Testis (tissue), 3 donors: Measurements from ENCODE around the gene PDHA1. TPM values are rescaled to one million over a fixed set of nuclear protein-coding genes. Genes with fewer than 3 reads are reported as not detected.

Source experiments
- DNase-seq: peaks from one replicate; pipeline ENCODE4 v3.0.0-alpha.2; 2019
- H3K27ac ChIP-seq, 2 donors: fragments of 200-600 bp; sonication (generic); one replicate each; pipeline ENCODE4 v1.5.1; 2019
- H3K27me3 ChIP-seq: fragments of 200-600 bp; sonication (generic); one replicate; pipeline ENCODE4 v1.5.1; 2019
- H3K36me3 ChIP-seq: fragments of 200-600 bp; sonication (generic); one replicate; pipeline ENCODE4 v1.5.1; 2017; ENCODE audit warnings: low read depth; ENCODE audit errors: missing control alignments
- H3K4me1 ChIP-seq: fragments of 200-600 bp; sonication (generic); one replicate; pipeline ENCODE4 v1.5.1; 2019
- H3K4me3 ChIP-seq, 2 donors: fragments of 200-600 bp; sonication (generic); one replicate each; pipeline ENCODE4 v1.5.1; 2017 to 2019
- H3K9me3 ChIP-seq: fragments of 200-600 bp; sonication (generic); one replicate; pipeline ENCODE4 v1.5.1; 2017
- POLR2A ChIP-seq: fragments of 450-650 bp; IDR thresholded peaks from one replicate; pipeline ENCODE4 v1.6.1; 2017; ENCODE audit warnings: antibody characterized with exemption, mild to moderate bottlenecking, moderate library complexity
- WGBS, 2 donors: methylation state at CpG; one replicate each; pipeline ENCODE4 v1.1.5; 2018; 5-methylcytosine and 5-hydroxymethylcytosine counted together
- intact Hi-C: fragments of 100-400 bp; cut with DNase I; formaldehyde crosslinking; loops from one replicate; pipeline ENCODE4 v1.15.1; 2023; ENCODE audit warnings: low total_unique reads
- polyA plus RNA-seq: library from polyadenylated mRNA; stranded (reverse); fragments of 350-450 nt; fragmentation: Illumina TruSeq; extraction: RNeasy Lipid Tissue Mini Kit (QIAGEN cat#74804); gene quantifications from one replicate; pipeline ENCODE4 v1.2.3, GENCODE V29; 2014; ENCODE audit warnings: low read depth, low replicate concordance; ENCODE audit not compliant: insufficient read depth
- total RNA-seq, 2 donors: library from RNA; depleted of rRNA; stranded (reverse); fragments of >200 nt; gene quantifications; one replicate each; pipeline ENCODE4 v1.2.3, GENCODE V29; 2016
- TF ChIP-seq, protein P1 (sequence below), 3 experiments: fragments of 450-650 bp in 2 of 3; fragments of 200-600 bp in 1 of 3; sonication (generic) in 1 of 3; IDR thresholded peaks; one replicate each; pipeline ENCODE4 v1.5.1; 2016 to 2019; ENCODE audit warnings: antibody characterized with exemption in 3 of 3, mild to moderate bottlenecking in 2 of 3, moderate library complexity in 1 of 3

Gene PDHA1
- total and polyA plus RNA-seq, 3 donors from 2014 or later, result 45.4 to 76.9 (median 69.2) TPM

DNA sequence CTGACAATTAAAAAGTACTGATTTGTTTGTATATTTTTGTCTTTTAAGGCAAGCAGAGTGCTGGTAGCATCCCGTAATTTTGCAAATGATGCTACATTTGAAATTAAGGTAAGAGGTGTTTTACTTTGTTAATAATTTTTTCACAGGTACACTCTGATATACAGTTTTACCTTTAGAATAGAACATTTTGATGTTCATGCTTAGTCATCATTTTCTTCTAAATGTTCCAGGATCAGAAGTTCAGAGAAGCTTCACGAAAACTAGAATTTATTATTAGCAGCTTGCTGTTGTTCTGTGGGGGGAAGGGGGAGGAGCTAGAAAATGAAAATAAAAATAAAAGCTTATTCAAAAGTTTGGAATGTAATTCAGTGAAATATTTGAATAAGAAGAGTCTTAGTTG lies 5.5 kb downstream of the PDHA1 start:
- Histone ChIP-seq H3K4me3 (no peak overlapping the region), H3K27me3 (no peaks in the 10 kb centered on the region), H3K4me1 (no peaks in the 10 kb centered on the region), H3K9me3 (no peaks in the 10 kb centered on the region), H3K27ac (no peak overlapping the region), H3K36me3 (no peaks in the 10 kb centered on the region)
- no peak for DNase-seq
- TF ChIP-seq, protein P1, sequence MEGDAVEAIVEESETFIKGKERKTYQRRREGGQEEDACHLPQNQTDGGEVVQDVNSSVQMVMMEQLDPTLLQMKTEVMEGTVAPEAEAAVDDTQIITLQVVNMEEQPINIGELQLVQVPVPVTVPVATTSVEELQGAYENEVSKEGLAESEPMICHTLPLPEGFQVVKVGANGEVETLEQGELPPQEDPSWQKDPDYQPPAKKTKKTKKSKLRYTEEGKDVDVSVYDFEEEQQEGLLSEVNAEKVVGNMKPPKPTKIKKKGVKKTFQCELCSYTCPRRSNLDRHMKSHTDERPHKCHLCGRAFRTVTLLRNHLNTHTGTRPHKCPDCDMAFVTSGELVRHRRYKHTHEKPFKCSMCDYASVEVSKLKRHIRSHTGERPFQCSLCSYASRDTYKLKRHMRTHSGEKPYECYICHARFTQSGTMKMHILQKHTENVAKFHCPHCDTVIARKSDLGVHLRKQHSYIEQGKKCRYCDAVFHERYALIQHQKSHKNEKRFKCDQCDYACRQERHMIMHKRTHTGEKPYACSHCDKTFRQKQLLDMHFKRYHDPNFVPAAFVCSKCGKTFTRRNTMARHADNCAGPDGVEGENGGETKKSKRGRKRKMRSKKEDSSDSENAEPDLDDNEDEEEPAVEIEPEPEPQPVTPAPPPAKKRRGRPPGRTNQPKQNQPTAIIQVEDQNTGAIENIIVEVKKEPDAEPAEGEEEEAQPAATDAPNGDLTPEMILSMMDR (IDR thresholded peaks at IDR 0.05), result no peak
- no peak for TF ChIP-seq POLR2A
- intact Hi-C loops, result no loop called here
- 78 to 90% methylated on average over 2 of the region's 2 CpGs for WGBS, 2 donors

DNA sequence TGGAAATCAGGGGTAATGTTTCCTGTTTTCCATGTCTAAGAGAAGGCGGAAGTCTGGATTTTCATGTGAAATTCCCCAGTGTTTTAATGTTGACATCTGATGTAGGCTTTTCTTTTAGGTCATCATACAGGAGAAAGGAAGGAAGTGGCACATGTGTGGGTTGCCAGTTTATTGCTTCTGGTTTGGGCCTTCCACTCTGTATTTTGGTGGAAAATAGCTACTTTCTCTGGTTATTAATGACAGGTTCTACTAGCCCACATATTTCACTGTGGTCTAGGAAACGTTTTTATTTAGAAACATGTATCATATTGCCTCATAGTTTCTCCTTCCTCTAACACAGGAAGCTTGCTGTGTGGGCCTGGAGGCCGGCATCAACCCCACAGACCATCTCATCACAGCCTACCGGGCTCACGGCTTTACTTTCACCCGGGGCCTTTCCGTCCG lies 7.2 kb downstream of the PDHA1 start:
- no peaks in the 10 kb centered on the region for H3K36me3 ChIP-seq
- intact Hi-C loops, result no loop called here

DNA sequence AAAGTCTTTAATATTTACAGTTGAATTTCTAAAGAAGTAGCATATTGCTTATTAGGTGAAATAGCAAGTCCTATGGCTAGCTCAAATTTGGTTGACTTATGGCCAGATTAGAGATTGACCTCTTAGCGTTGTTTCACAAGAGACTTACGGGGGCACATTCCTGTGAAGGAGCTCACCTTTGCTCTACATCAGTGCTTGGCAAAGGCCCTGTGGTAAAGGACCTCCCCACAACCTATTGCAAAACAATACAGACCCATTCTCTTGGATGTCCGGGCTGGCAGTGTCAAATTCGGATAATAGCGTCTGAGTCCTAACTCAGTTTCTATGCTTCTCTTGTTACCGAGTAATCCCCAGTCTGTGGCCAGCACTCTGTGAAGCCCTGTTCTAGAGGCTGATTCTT lies 10.9 kb downstream of the PDHA1 start:
- no peak for DNase-seq
- H3K9me3 ChIP-seq, result no peaks in the 10 kb centered on the region
- 94 to 95% methylated on average over 3 to 5 of the region's 6 CpGs for WGBS, 2 donors
- H3K4me3 ChIP-seq, result no peak overlapping the region
- H3K27me3 ChIP-seq, result no peaks in the 10 kb centered on the region
- H3K36me3 ChIP-seq, result no peaks in the 10 kb centered on the region
- H3K27ac ChIP-seq, result no peak overlapping the region
- no peaks in the 10 kb centered on the region for H3K4me1 ChIP-seq
- intact Hi-C loops, result no loop called here
- TF ChIP-seq POLR2A, result no peak
- TF ChIP-seq, protein P1 (IDR thresholded peaks at IDR 0.05), result no peak

More for the DNA sequence above, 7.2 kb downstream of the PDHA1 start:
- Histone ChIP-seq H3K27me3 (no peaks in the 10 kb centered on the region), H3K9me3 (no peaks in the 10 kb centered on the region), H3K27ac (no peak overlapping the region), H3K4me3 (no peak overlapping the region), H3K4me1 (no peaks in the 10 kb centered on the region)
- no peak for TF ChIP-seq POLR2A
- TF ChIP-seq, protein P1 (IDR thresholded peaks at IDR 0.05), result no peak
- DNase-seq, result no peak
- WGBS, 2 donors, result 77 to 80% methylated on average over 8 of the region's 8 CpGs

DNA sequence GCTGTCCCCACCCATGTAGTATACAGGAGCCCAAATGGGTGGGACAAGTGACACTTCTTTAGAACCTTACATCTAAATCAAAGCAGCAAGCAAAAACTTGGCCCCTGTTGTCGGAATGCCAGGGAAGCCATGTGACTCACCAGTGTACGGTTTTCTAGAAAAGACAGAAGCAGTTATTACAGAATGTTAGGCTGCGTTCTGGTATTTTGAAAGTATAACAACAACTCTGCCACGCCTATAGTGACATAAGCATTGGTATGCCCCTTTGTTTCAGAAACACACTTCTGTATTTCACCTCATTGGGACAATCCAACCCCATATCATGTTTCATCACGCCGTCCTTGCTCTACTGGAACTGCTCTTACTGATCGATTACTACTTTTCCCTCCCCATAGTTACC lies 14.8 kb downstream of the PDHA1 start:
- Histone ChIP-seq H3K9me3 (no peaks in the 10 kb centered on the region), H3K27me3 (no peaks in the 10 kb centered on the region), H3K4me3 (no peak overlapping the region), H3K4me1 (no peaks in the 10 kb centered on the region), H3K36me3 (no peaks in the 10 kb centered on the region), H3K27ac (no peak overlapping the region)
- no peak for TF ChIP-seq POLR2A
- TF ChIP-seq, protein P1 (IDR thresholded peaks at IDR 0.05), result no peak
- intact Hi-C loops, result no loop called here
- DNase-seq, result no peak
- WGBS, 2 donors, result 91 to 94% methylated on average over 7 of the region's 7 CpGs

DNA sequence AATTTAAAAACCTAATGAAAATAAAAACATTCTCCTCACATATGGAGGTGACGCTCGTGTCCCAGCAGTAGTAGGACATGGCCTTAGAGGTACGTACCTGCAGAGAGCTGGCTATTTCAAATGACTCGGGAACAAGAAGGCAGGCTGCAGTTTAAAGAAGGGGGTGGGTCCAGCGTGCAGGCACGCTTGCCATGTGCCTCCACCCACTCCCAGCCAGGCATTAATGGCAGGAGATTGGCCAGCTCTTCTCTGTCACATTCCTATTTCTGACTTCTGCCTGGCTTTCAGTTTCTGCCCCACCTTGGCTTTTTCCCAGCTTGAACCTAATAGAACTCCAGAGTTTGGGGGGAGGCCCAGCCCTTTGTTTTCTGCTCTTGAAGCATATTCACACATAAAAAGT lies 17.2 kb downstream of the PDHA1 start:
- intact Hi-C loops, result no loop called here
- Histone ChIP-seq H3K9me3 (no peaks in the 10 kb centered on the region), H3K4me3 (no peak overlapping the region), H3K27ac (no peak overlapping the region), H3K27me3 (no peaks in the 10 kb centered on the region), H3K4me1 (no peaks in the 10 kb centered on the region), H3K36me3 (no peaks in the 10 kb centered on the region)
- WGBS, 2 donors, result 84 to 100% methylated on average over 1 to 6 of the region's 6 CpGs
- no peak for TF ChIP-seq POLR2A
- TF ChIP-seq, protein P1 (IDR thresholded peaks at IDR 0.05), result no peak
- no peak for DNase-seq
